ENCODE data around the gene EVC2.
A peak's percentile ranks its signal among the peaks of the same experiment; 100 is the strongest.

Gene EVC2

GRCh38 chr4:5742388-5742787 lies 34.0 kb upstream of the EVC2 start:
- DNase-seq = no peak

- no peak for DNase-seq
These were observed 29.7 kb upstream of the EVC2 start for GRCh38 chr4:5738061-5738460.

DNA sequence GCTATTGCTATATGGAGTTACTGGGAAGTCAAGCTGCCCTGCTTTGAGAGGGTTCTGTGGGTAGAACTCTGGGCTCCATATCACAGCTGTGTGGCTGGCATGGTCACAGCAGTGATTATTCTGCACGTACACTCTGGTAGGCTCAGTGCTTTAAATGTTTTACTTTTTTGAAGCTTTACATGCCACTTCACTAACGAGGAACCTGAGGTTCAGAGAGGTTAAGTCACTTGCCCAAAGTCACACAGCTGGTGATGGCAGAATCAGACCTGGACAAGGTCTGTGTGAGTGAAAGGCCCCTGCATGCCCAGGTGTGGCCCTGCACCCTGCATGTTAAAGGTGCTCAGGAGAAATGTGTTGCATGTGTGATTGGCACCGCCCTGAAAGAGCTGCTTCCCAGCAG lies 27.1 kb upstream of the EVC2 start:
- DNase-seq = no peak

DNA sequence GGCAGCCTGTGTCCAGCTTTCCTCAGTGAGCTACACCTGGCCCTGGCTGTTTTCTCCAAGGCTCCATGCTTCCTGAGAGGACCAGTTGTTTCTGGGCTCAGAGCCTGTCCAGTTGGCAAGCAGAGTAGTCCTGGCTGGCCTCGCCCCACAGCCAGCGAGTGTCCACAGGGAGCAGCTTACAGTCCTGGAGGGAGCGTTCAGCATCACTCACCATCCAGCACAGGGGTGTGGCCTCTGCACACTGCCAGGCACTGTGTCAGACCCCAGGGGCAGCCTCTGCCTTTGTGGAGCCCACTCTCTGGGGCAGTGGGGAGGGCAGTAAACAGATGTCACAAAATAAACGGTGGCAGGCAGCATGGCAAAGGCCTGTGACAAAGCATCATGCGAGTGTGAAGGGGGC lies 26.5 kb upstream of the EVC2 start:
- no peak for DNase-seq

DNA sequence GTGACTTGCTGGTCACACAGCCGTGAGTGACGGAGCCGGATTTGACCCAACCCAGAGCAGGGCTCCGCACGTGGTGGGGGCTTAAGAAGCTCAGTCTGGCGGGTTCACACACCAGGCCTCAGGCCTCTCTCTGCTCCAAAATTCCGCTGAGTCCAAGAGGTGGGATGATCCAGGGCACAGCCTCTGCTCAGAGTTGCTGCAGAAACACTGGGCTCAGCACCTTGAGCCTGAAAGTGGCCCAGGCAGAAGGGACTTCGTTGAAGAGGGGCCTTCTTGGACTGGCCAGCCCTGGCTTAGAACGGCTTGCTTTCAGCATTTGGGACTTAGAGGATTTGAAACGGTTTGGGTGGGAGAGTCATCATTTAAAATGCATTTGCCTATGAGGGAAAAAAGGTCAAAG lies 23.8 kb upstream of the EVC2 start:
- DNase-seq = no peak

DNA sequence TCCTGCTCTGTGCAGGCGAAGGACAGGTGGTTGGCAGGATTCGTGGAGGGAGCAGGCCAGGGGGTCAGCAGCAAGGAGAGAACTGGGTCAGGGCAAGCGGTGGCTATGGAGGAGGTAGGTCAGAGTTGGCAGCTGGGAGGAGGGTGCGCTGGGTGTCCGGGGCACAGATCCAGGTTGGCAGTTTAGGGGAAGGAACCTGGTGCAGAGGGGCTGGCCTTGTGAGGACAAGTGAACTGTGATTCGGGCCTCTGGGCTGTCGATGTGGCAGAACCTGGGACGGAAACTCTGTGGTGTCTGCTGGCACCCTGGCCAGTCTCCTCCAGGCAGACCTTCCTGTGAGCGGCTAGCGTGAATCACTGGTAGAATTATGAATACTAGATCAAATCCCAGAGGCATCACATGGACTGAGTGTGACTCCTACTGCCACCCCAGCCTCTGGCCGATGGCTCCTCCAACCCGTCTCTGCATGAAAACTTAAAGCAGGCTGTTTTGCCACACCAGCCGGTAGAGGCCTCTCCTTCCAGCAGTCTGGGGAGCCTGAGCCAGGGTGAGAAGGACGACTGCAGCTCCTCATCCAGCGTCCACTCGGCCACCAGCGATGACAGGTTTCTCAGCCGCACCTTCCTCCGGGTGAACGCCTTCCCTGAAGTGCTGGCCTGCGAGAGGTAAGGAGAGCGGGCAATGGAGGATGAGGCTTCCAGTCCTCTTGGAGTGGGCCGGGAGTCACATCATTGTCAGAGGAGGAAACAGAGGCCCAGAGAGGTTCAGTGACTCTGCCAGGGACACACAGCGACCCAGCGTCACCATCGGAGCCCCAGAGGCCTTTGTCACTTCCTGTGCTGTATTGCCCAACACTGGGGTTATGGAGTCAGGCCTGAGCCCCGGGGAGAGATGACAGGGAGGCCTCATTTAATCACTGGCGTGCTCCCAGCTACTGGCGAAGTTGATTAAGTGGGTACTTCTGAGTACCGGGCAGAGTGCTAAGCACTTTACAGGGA lies 22.9 kb upstream of the EVC2 start:
- no peak for DNase-seq

- DNase-seq = no peak
These were observed 22.1 kb upstream of the EVC2 start for GRCh38 chr4:5730436-5730835.

DNA sequence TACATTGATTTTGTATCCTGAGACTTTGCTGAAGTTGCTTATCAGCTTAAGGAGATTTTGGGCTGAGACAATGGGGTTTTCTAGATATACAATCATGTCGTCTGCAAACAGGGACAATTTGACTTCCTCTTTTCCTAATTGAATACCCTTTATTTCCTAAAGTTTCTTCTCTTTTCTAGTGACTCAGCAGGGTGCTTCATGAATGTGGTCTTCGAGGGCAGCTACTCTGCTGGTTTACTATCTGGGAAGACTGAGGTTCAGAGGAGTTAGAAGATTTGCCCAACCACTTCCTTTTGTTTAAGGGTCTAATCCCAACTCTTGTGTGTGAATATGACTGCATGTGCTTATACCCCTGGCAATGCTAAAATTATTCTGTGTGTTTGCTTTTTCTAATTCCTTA lies 20.1 kb upstream of the EVC2 start:
- DNase-seq = peak; percentile 12 to 33

DNA sequence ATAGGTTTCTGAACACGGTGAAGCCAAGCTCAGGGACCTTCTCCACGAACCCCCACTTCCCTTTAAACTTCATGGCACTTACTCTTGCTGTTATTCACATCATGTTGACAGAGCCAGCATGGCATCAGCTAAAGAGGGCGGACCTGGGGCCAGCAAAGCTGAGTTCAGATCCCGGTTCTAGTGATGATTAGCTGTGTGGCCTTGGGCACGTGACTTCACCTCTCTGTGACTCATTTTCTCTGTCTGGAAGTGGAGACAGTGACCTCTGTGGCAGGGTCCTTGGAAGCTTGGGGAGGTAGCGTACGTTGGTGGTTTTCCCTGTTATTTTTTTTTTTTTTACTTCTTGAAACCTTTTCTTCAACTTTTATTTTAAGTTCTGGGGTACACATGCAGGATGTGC lies 16.0 kb upstream of the EVC2 start:
- no peak for DNase-seq

DNA sequence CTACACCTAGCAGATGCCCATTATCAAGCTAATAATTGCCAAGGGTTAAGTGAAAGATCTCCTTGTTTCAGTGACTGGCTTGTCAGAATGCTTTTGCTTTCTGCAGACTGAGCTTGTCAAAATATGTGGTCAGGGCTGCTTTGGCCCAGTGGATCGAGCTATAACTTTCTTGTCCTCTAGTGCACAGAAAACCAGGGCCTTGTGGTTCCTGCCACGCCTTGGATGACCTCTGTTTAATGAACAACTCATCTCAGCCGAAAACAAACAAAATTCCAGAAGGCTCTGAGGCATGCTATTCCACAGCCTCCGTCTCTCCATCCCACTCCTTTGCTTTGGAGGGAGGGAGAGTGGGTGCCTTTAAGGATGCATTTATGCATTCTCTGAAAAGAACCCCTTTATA lies 14.0 kb upstream of the EVC2 start:
- DNase-seq = no peak

DNA sequence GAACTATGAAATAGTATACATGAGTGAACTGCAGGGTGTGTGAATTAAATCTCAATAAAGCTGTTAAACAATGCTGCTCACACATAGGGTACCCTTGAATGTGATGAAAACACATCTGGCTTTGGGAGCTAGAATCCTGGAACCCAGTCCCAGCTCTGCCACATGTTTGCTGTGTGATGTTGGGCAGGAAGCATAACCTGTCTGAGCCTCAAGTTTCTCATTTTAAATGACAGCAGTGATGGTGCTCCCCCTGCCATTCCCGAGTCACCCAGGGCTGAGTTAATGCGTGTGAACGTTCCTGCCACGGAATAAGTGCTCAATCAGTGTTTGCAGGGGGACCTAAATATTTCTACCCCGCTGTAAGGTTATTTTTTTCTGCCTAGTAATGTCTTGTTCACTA lies 13.6 kb upstream of the EVC2 start:
- DNase-seq = no peak

GRCh38 chr4:5720980-5721379 lies 12.6 kb upstream of the EVC2 start:
- DNase-seq = no peak

DNA sequence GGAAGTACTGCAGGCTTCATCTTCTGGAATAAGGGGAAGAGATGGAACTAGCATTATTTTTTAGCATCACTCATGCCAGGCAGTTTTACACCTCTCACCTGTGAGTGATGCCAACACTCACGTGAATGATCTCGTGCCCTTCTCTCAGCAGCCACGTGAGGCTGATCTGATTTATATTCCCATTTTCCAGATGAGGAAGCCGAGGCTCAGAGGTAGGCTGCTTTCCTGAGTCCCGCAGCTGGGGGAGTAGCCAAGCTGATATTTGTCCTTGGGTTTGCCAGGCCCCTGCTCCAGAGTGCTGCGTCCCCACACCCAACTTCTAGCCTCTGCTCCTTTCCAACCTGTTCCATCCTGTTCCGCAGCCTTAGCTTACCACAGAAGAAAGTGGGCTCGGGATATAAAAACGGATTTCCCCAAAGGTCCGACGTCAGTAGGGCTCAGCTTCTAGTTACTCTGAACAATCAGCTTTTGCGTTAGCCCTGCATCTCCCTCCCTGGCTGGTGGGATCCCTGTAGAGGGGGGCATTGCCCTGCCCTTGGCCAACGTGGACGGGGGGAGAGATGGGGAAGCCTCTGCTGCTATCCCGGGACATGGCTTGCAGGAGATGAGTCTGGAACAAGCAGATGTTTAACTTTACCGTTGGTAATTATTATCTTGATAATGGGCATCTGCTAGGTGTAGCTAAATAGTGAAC lies 11.9 kb upstream of the EVC2 start:
- no peak for DNase-seq

DNA sequence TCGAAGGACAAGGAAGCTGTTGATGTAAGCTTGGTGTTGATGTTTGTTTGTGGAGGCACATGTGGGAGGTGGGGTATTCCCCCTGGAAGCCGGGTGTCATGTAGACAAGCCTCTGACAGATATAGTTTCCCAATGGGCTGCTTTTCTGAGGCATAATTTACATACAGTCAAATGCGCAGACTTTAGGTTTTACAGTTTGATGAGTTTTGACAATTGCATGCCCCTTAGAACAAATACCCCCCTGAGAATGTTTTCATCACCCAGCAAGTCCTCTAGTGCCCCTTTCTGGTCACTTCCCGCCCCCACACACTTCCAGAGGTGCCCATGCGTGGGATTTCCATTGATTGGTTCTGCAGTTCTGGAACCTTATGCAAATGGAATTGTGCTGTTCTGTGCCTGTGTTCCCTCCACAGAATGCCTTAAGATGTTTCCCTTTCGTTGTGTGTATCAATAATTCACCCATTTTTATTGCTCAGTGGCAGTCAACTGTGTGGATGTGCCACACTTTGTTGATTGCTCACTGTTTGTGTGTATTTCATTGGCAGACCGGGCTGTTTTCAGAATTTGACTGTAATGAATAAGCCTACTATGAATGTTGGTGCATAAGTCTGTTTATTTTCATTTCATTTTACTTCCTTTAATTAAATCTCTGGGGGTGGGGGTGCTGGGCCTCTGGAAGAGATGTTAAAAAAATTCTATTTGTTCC lies 11.1 kb upstream of the EVC2 start:
- peak in 1 of 2 donors; percentile 27 for DNase-seq

- DNase-seq = no peak
These were observed 10.1 kb upstream of the EVC2 start for GRCh38 chr4:5718411-5718810.

GRCh38 chr4:5717449-5718158 lies 9.2 kb upstream of the EVC2 start:
- no peak for DNase-seq

DNA sequence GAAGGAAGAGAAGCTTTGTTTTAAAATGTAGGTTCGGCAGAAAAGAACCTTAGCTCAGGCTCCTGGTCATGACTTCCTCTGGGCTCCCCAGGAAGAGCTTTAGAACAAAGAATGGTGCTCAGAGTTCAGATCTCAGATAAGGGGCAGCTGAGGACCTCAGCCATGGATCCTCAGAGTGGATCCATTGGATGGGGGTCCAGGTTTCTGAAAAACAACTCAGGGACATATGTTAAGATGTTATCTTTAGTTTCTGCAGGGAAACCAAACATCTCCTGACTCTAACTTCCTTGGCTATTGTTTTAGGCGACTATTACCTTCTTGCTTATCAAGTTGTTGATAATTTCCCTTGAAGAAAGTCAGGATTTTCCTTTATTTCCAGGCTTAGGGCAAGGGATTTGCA lies 8.0 kb upstream of the EVC2 start:
- no peak for DNase-seq

DNA sequence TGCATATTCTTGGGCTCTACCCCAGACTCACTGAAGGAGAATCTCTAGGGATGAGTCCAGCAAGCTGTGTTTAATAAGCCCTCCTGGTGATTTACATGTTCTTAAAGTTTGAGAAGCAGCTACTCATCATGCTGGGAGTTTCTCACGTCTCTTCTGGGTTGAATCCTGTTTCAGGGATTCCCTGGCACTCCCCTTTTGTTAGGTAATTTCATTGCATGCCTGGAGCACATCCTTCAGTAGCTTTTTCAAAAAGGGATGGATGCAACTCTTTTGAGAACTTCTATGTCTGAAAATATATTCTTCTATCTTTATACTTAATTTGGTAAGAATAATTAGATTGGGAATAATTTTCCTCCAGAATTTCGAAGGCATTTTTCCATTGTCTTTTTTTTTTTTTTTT lies 7.0 kb upstream of the EVC2 start:
- DNase-seq = no peak

DNA sequence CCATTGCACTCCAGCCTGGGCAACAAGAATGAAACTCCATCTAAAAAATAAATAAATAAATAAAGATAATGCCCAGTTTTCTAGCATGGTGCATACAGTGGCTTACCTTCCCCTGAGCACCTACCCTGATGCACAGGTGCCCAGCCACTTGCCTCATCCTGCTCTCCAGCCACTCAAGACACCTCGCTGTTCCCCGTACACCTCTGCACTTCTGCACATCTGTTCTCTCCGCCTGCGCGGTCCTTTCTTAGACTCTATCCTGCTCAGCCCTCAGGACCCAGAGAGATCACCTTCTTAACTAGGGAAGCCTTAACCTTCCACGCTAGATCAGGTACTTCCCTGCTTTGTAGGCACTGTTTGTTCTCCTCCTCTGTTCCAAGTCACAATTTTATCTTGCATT lies 5.5 kb upstream of the EVC2 start:
- DNase-seq = no peak

DNA sequence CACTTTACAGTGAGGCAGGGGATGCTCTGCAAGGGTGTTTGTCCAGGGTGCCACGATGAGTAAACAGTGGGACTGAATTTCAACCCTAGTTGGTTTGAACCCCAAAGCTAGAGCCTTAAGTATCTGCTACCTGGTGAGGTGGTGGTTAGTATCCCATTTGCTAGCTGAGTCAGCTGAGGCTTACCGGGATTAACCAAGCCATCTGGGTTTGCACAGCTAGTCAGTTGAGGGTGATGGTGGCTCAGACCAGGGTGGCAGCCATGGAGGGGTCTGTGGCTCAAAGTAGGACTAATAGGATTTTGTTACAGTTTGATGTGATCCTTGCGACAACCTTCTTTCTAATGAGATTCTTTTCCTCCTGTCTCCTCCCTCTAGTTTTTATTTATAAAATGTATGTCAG lies 4.6 kb upstream of the EVC2 start:
- DNase-seq = no peak

DNA sequence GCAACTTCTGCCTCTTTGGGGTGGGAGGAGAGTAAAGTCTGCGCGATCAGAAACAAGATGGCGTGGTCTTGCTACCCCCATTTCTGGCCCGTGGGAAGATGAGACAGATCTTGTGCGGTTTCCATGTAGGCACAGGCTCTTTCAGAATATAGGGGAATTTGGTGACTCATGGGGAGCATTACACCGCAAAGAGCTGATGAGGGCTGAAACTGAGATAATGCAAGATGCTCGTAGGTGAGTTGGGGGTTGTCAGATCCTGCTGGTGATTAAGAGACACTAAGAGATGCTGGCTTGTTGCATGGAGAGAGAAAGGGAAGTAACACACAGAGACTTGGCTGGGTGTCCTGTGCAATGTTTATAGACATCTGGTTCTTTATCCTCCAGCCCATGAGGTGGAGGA lies 4.2 kb upstream of the EVC2 start:
- DNase-seq = no peak

DNA sequence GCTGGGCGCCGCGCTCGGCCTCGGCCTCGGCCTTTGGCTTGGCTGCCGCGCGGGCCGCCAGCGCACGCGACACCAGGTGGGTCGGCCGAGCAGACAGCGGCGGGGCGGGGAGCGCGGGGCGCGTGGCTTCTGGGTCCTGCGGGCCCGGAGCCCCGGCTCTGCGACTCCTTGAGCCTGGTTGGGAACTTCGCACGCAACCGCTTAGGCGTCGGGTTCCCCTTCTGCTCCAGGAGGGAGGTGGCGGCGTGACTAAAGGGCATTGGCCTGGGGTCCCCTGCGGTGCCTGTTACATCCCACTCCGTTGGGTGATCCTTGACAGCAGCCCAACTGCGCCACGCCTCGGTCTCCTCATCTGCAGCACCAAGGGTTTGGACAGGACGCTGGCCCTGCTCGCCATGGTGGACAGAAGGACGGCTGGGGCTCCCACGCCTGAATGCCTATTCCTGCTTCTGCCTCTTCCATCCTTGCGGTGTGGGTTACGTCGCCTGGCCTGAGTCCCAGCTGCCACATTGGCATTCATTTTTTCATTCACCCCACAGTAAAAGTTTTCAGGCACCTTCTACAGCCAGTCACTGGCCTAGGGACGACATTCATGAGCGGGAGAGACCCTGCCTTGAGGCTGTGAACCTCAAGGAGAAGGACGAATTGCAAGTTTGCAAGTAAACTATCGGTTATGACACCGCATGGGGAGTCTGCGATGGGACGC lies 3.3 kb upstream of the EVC2 start:
- peak in 1 of 2 donors; percentile 15 for DNase-seq

Data from inflammatory macrophage (primary cell).